A549 (cell line): ENCODE measurements around the gene NCBP3. TPM values are rescaled to one million over a fixed set of nuclear protein-coding genes. Genes with fewer than 3 reads are reported as not detected.

ENCODE experiments used
- ATAC-seq, 2 experiments: fragments of 200-7000 bp in 1 of 2; fragments of >200 bp in 1 of 2; cut with Nextera tagmentation in 1 of 2; cut with Tn5 transposase in 1 of 2; 3 replicates each; pipeline versions ENCODE4 v1.8.0 to v1.9.1; 2018 to 2020; ENCODE audit warnings: mild to moderate bottlenecking in 1 of 2, moderate library complexity in 1 of 2
- CTCF ChIA-PET: fragments of 300-600 bp; sonication (Branson Sonifier 250); formaldehyde crosslinking; extraction: SDS; loops from one replicate; lab custom pipeline; 2021; ENCODE audit warnings: antibody characterized with exemption, inconsistent platforms; lab: Yijun Ruan, JAX
- POLR2A ChIA-PET: fragments of 350-600 bp; formaldehyde crosslinking; extraction: SDS; loops from one replicate; lab custom pipeline; 2021; ENCODE audit warnings: antibody characterized with exemption, inconsistent platforms; lab: Yijun Ruan, JAX
- DNase-seq, 2 experiments: peaks; one replicate each; pipeline versions ENCODE4 v3.0.0 to v3.0.0-alpha.2; 2011 to 2016; ENCODE audit warnings: low read depth in 1 of 2, low spot score in 1 of 2
- FAIRE-seq: peaks from 2 replicates; lab custom pipeline; 2011; peaks lifted over from hg19 to GRCh38; lab: Jason Lieb, UNC
- H3K27ac ChIP-seq, 2 experiments: fragments of >200 bp; sonication (Bioruptor Twin); formaldehyde crosslinking; 3 replicates each; pipeline ENCODE4 v1.5.1; 2016 to 2017
- H3K4me1 ChIP-seq: fragments of >200 bp; sonication (Bioruptor Twin); formaldehyde crosslinking; 3 replicates; pipeline ENCODE4 v1.6.1; 2016
- H3K4me2 ChIP-seq: fragments of >200 bp; sonication (Bioruptor Twin); formaldehyde crosslinking; 3 replicates; pipeline ENCODE4 v1.6.1; 2016
- H3K4me3 ChIP-seq: fragments of >200 bp; sonication (Bioruptor Twin); formaldehyde crosslinking; 3 replicates; pipeline ENCODE4 v1.5.1; 2016
- H3K9me3 ChIP-seq: fragments of >200 bp; sonication (Bioruptor Twin); formaldehyde crosslinking; 3 replicates; pipeline ENCODE4 v1.6.1; 2016
- CBX8 ChIP-seq: fragments of 200-600 bp; sonication (generic); IDR thresholded peaks from 2 replicates; pipeline ENCODE4 v1.6.1; 2016
- CEBPB ChIP-seq, 2 experiments: fragments of >200 bp in 1 of 2; sonication (Bioruptor Twin) in 1 of 2; formaldehyde crosslinking in 1 of 2; IDR thresholded peaks; 2 replicates each; pipeline ENCODE4 v1.6.1; 2012 to 2016
- EHF ChIP-seq: fragments of 250-450 bp; sonication (Bioruptor Pico); IDR thresholded peaks from 2 replicates; pipeline ENCODE4 v1.5.0; 2020; ENCODE audit warnings: mild to moderate bottlenecking
- EP300 ChIP-seq, 2 experiments: fragments of >200 bp; sonication (Bioruptor Twin); formaldehyde crosslinking; IDR thresholded peaks; 2 replicates in 1 of 2; 3 replicates in 1 of 2; pipeline ENCODE4 v1.6.1; 2016 to 2017
- FOSL2 ChIP-seq, 2 experiments: fragments of 450-650 bp in 1 of 2; fragments of >200 bp in 1 of 2; sonication (Bioruptor Twin) in 1 of 2; formaldehyde crosslinking; IDR thresholded peaks; 2 replicates each; pipeline versions ENCODE4 v1.5.0 to v1.6.1; 2016 to 2020; ENCODE audit warnings: mild to moderate bottlenecking in 1 of 2, moderate library complexity in 1 of 2
- GATA3 ChIP-seq: IDR thresholded peaks from 2 replicates; pipeline ENCODE4 v1.6.1; 2012; ENCODE audit warnings: borderline replicate concordance
- HDAC2 ChIP-seq: fragments of 200-600 bp; sonication (generic); IDR thresholded peaks from 2 replicates; pipeline ENCODE4 v1.6.1; 2016
- HOXA7 ChIP-seq: fragments of 250-450 bp; sonication (Bioruptor Pico); IDR thresholded peaks from 2 replicates; pipeline ENCODE4 v1.5.0; 2020; ENCODE audit warnings: mild to moderate bottlenecking, moderate library complexity
- KDM5A ChIP-seq: fragments of 200-600 bp; sonication (generic); IDR thresholded peaks from 2 replicates; pipeline ENCODE4 v1.6.1; 2016; ENCODE audit warnings: antibody characterized with exemption, mild to moderate bottlenecking
- MAFK ChIP-seq: fragments of 450-650 bp; IDR thresholded peaks from 2 replicates; pipeline ENCODE4 v1.6.1; 2014; ENCODE audit not compliant: partially characterized antibody
- NR3C1 ChIP-seq: fragments of >200 bp; sonication (Bioruptor Twin); formaldehyde crosslinking; IDR thresholded peaks from 3 replicates; pipeline ENCODE4 v1.6.1; 2017
- POLR2A ChIP-seq: IDR thresholded peaks from 2 replicates; pipeline ENCODE4 v1.6.1; 2012; ENCODE audit warnings: mild to moderate bottlenecking, low read length
- RAD21 ChIP-seq, 2 experiments: fragments of >200 bp in 1 of 2; sonication (Bioruptor Twin) in 1 of 2; formaldehyde crosslinking in 1 of 2; IDR thresholded peaks in 1 of 2; conservative IDR thresholded peaks in 1 of 2; 2 replicates in 1 of 2; 3 replicates in 1 of 2; pipeline ENCODE4 v1.6.1; 2012 to 2018; ENCODE audit warnings: inconsistent platforms in 1 of 2
- RCOR1 ChIP-seq: fragments of 150-350 bp; IDR thresholded peaks from 2 replicates; pipeline ENCODE4 v1.6.1; 2014; ENCODE audit warnings: antibody characterized with exemption, low read length, low read depth
- SMC3 ChIP-seq: fragments of >200 bp; sonication (Bioruptor Twin); formaldehyde crosslinking; IDR thresholded peaks from 3 replicates; pipeline ENCODE4 v1.6.1; 2018; ENCODE audit warnings: inconsistent platforms
- SREBF2 ChIP-seq: fragments of 450-650 bp; IDR thresholded peaks from 2 replicates; pipeline ENCODE4 v1.6.1; 2014; ENCODE audit warnings: mild to moderate bottlenecking, moderate library complexity
- TP53 ChIP-seq: fragments of 250-450 bp; sonication (Bioruptor Pico); IDR thresholded peaks from 2 replicates; pipeline ENCODE4 v1.5.0; 2021; ENCODE audit warnings: mild to moderate bottlenecking, moderate library complexity
- ZC3H11A ChIP-seq: fragments of 450-650 bp; IDR thresholded peaks from 2 replicates; pipeline ENCODE4 v1.6.1; 2014; ENCODE audit warnings: antibody characterized with exemption, mild to moderate bottlenecking
- WGBS: methylation state at CpG from one replicate; pipeline ENCODE4 v1.1.6; 2017; ENCODE audit errors: missing lambda C conversion rate; 5-methylcytosine and 5-hydroxymethylcytosine counted together
- polyA plus RNA-seq, 4 experiments: library from polyadenylated mRNA; depleted of rRNA in 3 of 4; stranded (reverse); fragments of >200 nt; fragmentation: RNase III in 1 of 4; extraction: RNeasy Plus Mini Kit Qiagen cat#74134 plus additional on column Dnase treatment in 1 of 4; gene quantifications; 2 replicates in 3 of 4; 3 replicates in 1 of 4; pipeline ENCODE4 v1.2.3, GENCODE V29; 2011 to 2017
- TF ChIP-seq, protein P1 (sequence below): fragments of >200 bp; sonication (Bioruptor Twin); formaldehyde crosslinking; IDR thresholded peaks from 3 replicates; pipeline ENCODE4 v1.5.1; 2016
- TF ChIP-seq, protein P2 (sequence below): fragments of 450-650 bp; IDR thresholded peaks from 2 replicates; pipeline ENCODE4 v1.6.1; 2014; ENCODE audit warnings: antibody characterized with exemption
- TF ChIP-seq, protein P3 (sequence below): IDR thresholded peaks from 2 replicates; pipeline ENCODE4 v1.6.1; 2012
- TF ChIP-seq, protein P4 (sequence below): fragments of 250-450 bp; sonication (Bioruptor Pico); IDR thresholded peaks from 2 replicates; pipeline ENCODE4 v1.5.0; 2020; ENCODE audit warnings: low read depth, mild to moderate bottlenecking, moderate library complexity

Gene NCBP3
- polyA plus RNA-seq, 2 of the 4 experiments (the other 2 are of a cell fraction) = 32.7 to 36.6 TPM

DNA sequence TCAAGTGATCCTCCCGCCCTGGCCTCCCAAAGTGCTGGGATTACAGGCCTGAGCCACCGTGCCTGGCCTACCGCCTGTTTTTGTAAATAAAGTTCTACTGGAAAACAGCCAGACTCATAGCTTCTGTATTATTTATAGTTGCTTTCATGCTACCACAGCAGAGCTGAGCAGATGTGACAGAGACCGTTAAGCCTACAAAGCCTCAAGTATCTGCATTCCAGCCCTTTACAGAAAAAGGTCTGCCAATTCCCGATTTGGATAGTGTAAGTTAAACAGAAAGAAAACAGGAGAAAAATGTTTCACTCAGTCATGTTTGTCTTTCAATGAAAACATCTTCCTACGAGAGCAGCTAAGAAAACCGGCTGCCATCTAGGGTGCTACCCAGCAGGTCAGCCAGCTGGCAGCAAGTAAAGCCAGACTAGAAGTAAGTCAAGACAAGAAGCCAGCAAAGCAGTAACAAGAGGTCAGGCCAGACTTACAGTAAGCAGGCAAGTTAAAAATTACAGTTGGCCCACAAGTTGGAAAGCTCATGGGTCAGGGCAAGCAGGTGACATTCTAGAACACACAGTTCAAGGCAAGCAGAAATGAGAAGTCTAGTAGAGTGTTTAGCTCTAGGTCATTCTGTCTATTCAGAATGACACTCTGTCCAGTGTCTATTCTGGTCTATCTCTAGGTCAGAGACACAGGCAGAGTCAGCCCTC is 17.7 kb downstream of the NCBP3 start:
- WGBS = 86% methylated on average over 7 of the region's 7 CpGs
- 0 out of 6 replicates have a peak, but pooled peaks of 1 of the 2 experiments have one; percentile 30 for ATAC-seq
- H3K4me1 ChIP-seq = no peaks in the 10 kb centered on the region
- ChIA-PET POLR2A (interaction anchor here (1.7 kb wide), 1 partner anchor 91 kb away, joined by 3 read pairs; no protein-coding TSS in a partner anchor), CTCF (interaction anchor here (1.0 to 12.7 kb wide), 24 partner anchors 7 to 246 kb away, joined by 3 to 491 read pairs (median 8); partner anchors contain the start of genes HASPIN and NCBP3)
- DNase-seq = no peak
- no peak overlapping the region for H3K4me2 ChIP-seq
- H3K9me3 ChIP-seq = no peaks in the 10 kb centered on the region
- no peak for TF ChIP-seq EP300 (IDR thresholded peaks at IDR 0.05)
- TF ChIP-seq ZC3H11A = no peak
- TF ChIP-seq, protein P1, sequence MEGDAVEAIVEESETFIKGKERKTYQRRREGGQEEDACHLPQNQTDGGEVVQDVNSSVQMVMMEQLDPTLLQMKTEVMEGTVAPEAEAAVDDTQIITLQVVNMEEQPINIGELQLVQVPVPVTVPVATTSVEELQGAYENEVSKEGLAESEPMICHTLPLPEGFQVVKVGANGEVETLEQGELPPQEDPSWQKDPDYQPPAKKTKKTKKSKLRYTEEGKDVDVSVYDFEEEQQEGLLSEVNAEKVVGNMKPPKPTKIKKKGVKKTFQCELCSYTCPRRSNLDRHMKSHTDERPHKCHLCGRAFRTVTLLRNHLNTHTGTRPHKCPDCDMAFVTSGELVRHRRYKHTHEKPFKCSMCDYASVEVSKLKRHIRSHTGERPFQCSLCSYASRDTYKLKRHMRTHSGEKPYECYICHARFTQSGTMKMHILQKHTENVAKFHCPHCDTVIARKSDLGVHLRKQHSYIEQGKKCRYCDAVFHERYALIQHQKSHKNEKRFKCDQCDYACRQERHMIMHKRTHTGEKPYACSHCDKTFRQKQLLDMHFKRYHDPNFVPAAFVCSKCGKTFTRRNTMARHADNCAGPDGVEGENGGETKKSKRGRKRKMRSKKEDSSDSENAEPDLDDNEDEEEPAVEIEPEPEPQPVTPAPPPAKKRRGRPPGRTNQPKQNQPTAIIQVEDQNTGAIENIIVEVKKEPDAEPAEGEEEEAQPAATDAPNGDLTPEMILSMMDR = no peak
- no peak for TF ChIP-seq MAFK
- TF ChIP-seq, protein P2, sequence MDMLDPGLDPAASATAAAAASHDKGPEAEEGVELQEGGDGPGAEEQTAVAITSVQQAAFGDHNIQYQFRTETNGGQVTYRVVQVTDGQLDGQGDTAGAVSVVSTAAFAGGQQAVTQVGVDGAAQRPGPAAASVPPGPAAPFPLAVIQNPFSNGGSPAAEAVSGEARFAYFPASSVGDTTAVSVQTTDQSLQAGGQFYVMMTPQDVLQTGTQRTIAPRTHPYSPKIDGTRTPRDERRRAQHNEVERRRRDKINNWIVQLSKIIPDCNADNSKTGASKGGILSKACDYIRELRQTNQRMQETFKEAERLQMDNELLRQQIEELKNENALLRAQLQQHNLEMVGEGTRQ = no peak
- TF ChIP-seq CEBPB (IDR thresholded peaks at IDR 0.05) = no peak
- no peak for TF ChIP-seq RAD21 (conservative IDR thresholded peaks at IDR 0.05 in 1 of 2, IDR thresholded peaks at IDR 0.05 in 1 of 2)
- no peak for TF ChIP-seq FOSL2 (IDR thresholded peaks at IDR 0.05)
- TF ChIP-seq FOSL2 (CRISPR knock-in tag; IDR thresholded peaks at IDR 0.05) = no peak
- TF ChIP-seq, protein P3, sequence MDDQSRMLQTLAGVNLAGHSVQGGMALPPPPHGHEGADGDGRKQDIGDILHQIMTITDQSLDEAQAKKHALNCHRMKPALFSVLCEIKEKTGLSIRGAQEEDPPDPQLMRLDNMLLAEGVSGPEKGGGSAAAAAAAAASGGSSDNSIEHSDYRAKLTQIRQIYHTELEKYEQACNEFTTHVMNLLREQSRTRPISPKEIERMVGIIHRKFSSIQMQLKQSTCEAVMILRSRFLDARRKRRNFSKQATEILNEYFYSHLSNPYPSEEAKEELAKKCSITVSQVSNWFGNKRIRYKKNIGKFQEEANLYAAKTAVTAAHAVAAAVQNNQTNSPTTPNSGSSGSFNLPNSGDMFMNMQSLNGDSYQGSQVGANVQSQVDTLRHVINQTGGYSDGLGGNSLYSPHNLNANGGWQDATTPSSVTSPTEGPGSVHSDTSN = no peak
- TF ChIP-seq CBX8 = no peak
- no peak for TF ChIP-seq KDM5A
- TF ChIP-seq RCOR1 = no peak
- TF ChIP-seq TP53 (CRISPR knock-in tag) = no peak
- no peak for TF ChIP-seq HDAC2
- TF ChIP-seq SREBF2 = no peak
- no peak for TF ChIP-seq GATA3
- no peak for TF ChIP-seq NR3C1
- TF ChIP-seq POLR2A = no peak
- no peak for TF ChIP-seq HOXA7
- no peak overlapping the region for H3K4me3 ChIP-seq
- H3K27ac ChIP-seq = no peak overlapping the region
- no peak for FAIRE-seq

DNA sequence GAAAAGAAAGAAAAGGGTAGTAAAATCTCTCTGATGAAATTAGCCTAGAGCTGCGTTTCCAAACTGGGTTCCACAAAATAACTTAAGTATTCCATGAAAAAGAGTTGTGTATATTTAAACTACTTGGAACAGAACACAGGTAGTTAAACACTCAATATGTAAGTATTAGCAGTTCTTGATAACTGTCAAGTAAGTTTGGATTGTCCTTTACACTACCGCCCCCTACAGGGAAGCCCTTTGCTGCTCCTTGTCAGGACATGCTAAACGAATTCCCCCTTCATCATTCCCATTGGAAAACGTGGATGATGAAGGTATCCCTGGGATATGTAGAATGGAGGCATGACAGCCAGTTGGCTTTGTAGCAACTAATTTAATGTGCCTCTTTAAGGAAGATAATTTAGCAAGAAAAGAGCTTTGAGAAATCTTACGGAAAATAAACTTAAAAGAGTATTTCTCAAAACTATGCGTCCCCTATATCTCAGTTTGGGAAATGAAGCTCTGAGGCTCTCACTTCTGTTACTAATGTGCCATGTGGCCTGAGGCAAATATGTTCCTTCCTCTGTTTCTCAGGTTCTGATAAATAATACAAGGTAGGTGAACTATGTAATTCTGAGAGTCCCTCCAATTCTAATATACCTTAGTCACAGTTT is 18.8 kb downstream of the NCBP3 start:
- TF ChIP-seq HOXA7 (peak; percentile 40; the same call in 1 of the 2 replicates), EHF (CRISPR knock-in tag) (no peak), RAD21 (conservative IDR thresholded peaks at IDR 0.05 in 1 of 2, IDR thresholded peaks at IDR 0.05 in 1 of 2) (peak; percentile 81 to 88), SMC3 (peak; percentile 82)
- TF ChIP-seq, protein P1 = peak; percentile 87
- TF ChIP-seq, protein P4, sequence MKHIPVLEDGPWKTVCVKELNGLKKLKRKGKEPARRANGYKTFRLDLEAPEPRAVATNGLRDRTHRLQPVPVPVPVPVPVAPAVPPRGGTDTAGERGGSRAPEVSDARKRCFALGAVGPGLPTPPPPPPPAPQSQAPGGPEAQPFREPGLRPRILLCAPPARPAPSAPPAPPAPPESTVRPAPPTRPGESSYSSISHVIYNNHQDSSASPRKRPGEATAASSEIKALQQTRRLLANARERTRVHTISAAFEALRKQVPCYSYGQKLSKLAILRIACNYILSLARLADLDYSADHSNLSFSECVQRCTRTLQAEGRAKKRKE (CRISPR knock-in tag) = 0 out of 2 replicates have a peak, but pooled peaks have one; percentile 42
- Histone ChIP-seq H3K4me1 (no peaks in the 10 kb centered on the region), H3K4me2 (no peak overlapping the region), H3K4me3 (no peak overlapping the region), H3K9me3 (no peaks in the 10 kb centered on the region), H3K27ac (no peak overlapping the region)
- FAIRE-seq = peak; percentile 99
- ChIA-PET CTCF (interaction anchor here (0.7 to 12.7 kb wide), 39 partner anchors 11 to 318 kb away, joined by 3 to 491 read pairs (median 6); partner anchors contain the start of genes HASPIN, ITGAE and NCBP3), POLR2A (interaction anchor here (1.7 kb wide), 1 partner anchor 90 kb away, joined by 3 read pairs; no protein-coding TSS in a partner anchor)
- ATAC-seq = peak; percentile 86 to 88
- WGBS = 48% methylated on average over 6 of the region's 6 CpGs
- DNase-seq = peak; percentile 75 to 86
